AG09319 (cell line): ENCODE results near the gene CALD1.

Experiments
- DNase-seq: peaks from one replicate; pipeline ENCODE4 v3.0.0-alpha.2; 2010; ENCODE audit warnings: low read depth; ENCODE audit errors: extremely low read depth
- TF ChIP-seq, protein P1 (sequence below): IDR thresholded peaks from 2 replicates; pipeline ENCODE4 v1.5.1; 2011; ENCODE audit warnings: low read depth, mild to moderate bottlenecking, inconsistent platforms, low read length, moderate library complexity

Gene CALD1

DNA sequence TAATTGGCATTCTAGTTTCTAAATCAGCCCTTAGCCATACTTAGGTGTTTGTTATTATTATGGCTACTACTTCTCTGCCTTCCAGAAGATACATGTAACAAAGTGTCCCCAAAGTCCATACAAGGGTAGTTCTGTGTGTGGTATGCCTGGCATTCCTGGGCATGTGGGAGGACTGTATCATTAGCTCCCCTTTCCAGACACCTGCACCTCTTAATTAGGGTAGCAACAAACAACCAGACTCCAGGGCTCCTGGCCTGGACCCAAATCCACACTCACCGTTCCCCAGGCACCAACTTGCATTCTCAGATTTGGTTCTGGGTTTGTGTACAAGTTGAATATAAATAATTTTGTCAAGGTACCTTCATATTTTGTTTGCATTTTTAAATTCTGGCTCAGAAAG is 15.5 kb upstream of the CALD1 start:
- TF ChIP-seq, protein P1, sequence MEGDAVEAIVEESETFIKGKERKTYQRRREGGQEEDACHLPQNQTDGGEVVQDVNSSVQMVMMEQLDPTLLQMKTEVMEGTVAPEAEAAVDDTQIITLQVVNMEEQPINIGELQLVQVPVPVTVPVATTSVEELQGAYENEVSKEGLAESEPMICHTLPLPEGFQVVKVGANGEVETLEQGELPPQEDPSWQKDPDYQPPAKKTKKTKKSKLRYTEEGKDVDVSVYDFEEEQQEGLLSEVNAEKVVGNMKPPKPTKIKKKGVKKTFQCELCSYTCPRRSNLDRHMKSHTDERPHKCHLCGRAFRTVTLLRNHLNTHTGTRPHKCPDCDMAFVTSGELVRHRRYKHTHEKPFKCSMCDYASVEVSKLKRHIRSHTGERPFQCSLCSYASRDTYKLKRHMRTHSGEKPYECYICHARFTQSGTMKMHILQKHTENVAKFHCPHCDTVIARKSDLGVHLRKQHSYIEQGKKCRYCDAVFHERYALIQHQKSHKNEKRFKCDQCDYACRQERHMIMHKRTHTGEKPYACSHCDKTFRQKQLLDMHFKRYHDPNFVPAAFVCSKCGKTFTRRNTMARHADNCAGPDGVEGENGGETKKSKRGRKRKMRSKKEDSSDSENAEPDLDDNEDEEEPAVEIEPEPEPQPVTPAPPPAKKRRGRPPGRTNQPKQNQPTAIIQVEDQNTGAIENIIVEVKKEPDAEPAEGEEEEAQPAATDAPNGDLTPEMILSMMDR, result no peak
- DNase-seq, result no peak

DNA sequence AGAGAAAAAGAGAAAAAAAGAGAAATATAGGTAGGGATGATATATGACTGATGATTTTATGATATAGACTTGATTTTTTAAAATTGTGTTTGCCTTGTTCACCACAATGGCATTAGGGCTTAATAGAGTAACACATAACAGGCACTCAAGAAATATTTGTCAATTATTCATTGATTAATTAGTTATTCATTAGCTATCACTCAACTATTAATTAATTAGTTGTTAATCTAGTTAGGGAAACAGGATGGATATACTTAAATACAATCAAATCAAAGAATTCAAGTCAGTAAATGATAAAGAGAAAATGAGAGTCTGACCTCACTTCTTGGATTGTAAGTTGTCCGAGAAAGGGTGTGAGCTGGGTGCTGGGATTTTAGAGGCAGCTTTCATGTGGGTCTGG is 15.1 kb upstream of the CALD1 start:
- TF ChIP-seq, protein P1, result no peak
- no peak for DNase-seq

DNA sequence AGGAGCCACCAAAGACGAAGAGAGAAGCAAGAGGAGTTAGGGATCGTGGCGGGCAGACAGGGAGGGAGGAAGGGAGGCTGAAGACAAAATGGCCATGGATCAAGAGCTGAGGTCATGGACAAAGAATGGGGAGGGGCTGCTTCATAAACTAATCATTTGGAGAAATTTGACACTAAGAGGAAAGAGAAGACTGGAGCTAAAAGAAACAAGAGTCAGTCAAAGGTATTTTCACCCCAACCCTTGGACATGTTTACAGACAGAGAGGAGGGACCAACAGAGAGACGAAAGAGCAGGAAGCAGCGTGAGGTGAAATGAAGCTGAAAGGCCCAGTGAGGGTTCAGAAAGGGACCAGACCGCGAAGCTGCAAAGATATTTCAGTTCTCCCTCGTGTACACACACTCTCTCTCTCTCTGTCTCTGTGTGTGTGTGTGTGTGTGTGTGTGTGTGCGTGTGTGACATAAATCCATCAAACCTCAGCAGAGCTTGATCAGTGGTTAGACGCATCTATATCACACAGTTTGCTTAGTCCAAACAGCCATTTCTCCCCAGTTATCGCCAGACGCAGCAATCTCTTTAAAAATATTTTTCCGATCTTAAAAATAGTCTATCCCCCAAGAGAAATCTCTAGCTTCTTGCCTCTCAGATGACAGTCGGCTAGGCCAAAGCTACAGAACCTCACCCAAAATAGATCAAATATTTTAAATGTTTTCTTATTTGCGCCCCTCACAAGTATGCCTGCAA is 12.5 kb upstream of the CALD1 start:
- no peak for DNase-seq
- TF ChIP-seq, protein P1, result no peak

- DNase-seq, result no peak
- TF ChIP-seq, protein P1, result no peak
Measured at GRCh38 chr7:134767520-134768168, 11.8 kb upstream of the CALD1 start.

GRCh38 chr7:134768243-134768642 is 11.2 kb upstream of the CALD1 start:
- TF ChIP-seq, protein P1, result no peak
- DNase-seq, result no peak

- DNase-seq, result no peak
Measured at GRCh38 chr7:134770676-134771075, 8.8 kb upstream of the CALD1 start.

DNA sequence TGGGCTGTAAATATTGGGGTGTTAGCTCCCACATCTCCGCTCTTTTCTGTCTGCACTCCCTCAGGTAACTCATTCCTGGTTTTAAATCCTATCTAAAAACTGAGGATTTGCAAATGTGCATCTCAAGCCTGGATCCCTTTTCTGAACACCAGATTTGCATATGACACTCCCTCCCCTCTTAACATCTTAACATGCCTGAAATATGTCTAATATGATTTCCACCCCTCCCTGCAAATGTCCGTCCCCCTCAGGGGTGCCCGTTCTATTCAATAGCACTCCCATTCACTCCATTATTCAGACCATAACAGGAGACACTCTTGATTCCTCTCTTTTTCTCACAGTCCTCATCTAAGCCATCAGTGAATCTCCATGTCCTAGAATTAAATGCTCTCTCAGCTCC is 8.3 kb upstream of the CALD1 start:
- TF ChIP-seq, protein P1, result no peak
- no peak for DNase-seq

More at GRCh38 chr7:134770676-134771075, 8.8 kb upstream of the CALD1 start:
- TF ChIP-seq, protein P1, result no peak
